22Rv1 (cell line): ENCODE results near the gene HOXD3.

Experiments
- CTCF ChIP-seq: fragments of 450-650 bp; IDR thresholded peaks from 2 replicates; pipeline ENCODE4 v1.5.1; 2017; ENCODE audit warnings: mild to moderate bottlenecking
- ZFX ChIP-seq: fragments of 450-650 bp; IDR thresholded peaks from 2 replicates; pipeline ENCODE4 v1.6.1; 2017; ENCODE audit warnings: antibody characterized with exemption, borderline replicate concordance

GRCh38 chr2:176148751-176149421 is 8.2 kb upstream of the HOXD3 start:
- TF ChIP-seq CTCF (no peak), ZFX (no peak)
